ENCODE results near the gene LRRC58. TPM values are rescaled to one million over a fixed set of nuclear protein-coding genes. Genes with fewer than 3 reads are reported as not detected.
A peak's percentile ranks its signal among the peaks of the same experiment; 100 is the strongest.

Gene LRRC58
- total and polyA plus RNA-seq, 2 of the 13 experiments (the other 11 are each of a cell fraction or from before 2014, with no cell fraction given): 9.7 to 17.3 TPM

GRCh38 chr3:120348991-120349854 lies at the start of gene LRRC58 (continued):
- TF ChIP-seq HMG20A (CRISPR knock-in tag; IDR thresholded peaks at IDR 0.05; ENCODE audit: borderline replicate concordance) (no peak), NCOR1 (IDR thresholded peaks at IDR 0.05; ENCODE audit: borderline replicate concordance, low read length) (no peak), GATA4 (IDR thresholded peaks at IDR 0.05; ENCODE audit: borderline replicate concordance, low read depth) (peak; percentile 3; the same call in 1 of the 2 replicates), SRSF4 (IDR thresholded peaks at IDR 0.05; ENCODE audit: low read depth, low read length, poor library complexity, severe bottlenecking) (no peak), ZNF20 (CRISPR knock-in tag; IDR thresholded peaks at IDR 0.05) (no peak), RXRA (CRISPR knock-in tag; IDR thresholded peaks at IDR 0.05) (peak; percentile 70), STAG1 (CRISPR knock-in tag; IDR thresholded peaks at IDR 0.05) (peak; percentile 17), GABPA (IDR thresholded peaks at IDR 0.05; ENCODE audit: low read depth, low read length) (peak; percentile 87), GABPA (CRISPR knock-in tag; IDR thresholded peaks at IDR 0.05; ENCODE audit: low read depth) (peak; percentile 79), TOE1 (CRISPR knock-in tag; IDR thresholded peaks at IDR 0.05) (no peak; the same call in 1 of the 2 replicates), RBM39 (IDR thresholded peaks at IDR 0.05; ENCODE audit: low read depth, low read length, poor library complexity, severe bottlenecking) (peak; percentile 94), CHCHD3 (CRISPR knock-in tag; IDR thresholded peaks at IDR 0.05) (peak; percentile 82; the same call in 1 of the 2 replicates), ZNF414 (CRISPR knock-in tag; IDR thresholded peaks at IDR 0.05) (0 out of 2 replicates have a peak, but pooled peaks have one; percentile 44), ZNF652 (CRISPR knock-in tag; IDR thresholded peaks at IDR 0.05; ENCODE audit: borderline replicate concordance, low read depth) (no peak), ZNF563 (CRISPR knock-in tag; IDR thresholded peaks at IDR 0.05) (peak; percentile 68), ZSCAN20 (CRISPR knock-in tag; IDR thresholded peaks at IDR 0.05; ENCODE audit: borderline replicate concordance) (peak; percentile 92; the same call in 1 of the 2 replicates), ZNF691 (CRISPR knock-in tag; IDR thresholded peaks at IDR 0.05; ENCODE audit: borderline replicate concordance, low read depth) (peak; percentile 46; the same call in 1 of the 2 replicates), RNF2 (conservative IDR thresholded peaks at IDR 0.05; ENCODE audit: low read depth) (peak; percentile 67; the same call in 1 of the 2 replicates), ISX (CRISPR knock-in tag; conservative IDR thresholded peaks at IDR 0.05) (no peak; the same call in 1 of the 2 replicates), GLI4 (CRISPR knock-in tag; IDR thresholded peaks at IDR 0.05; ENCODE audit: borderline replicate concordance) (peak; percentile 42), ZNF83 (CRISPR knock-in tag; IDR thresholded peaks at IDR 0.05; ENCODE audit: borderline replicate concordance) (peak; percentile 35; the same call in 1 of the 2 replicates), HNRNPL (IDR thresholded peaks at IDR 0.05; ENCODE audit: low read depth, low read length) (no peak), MLX (CRISPR knock-in tag; IDR thresholded peaks at IDR 0.05) (0 out of 2 replicates have a peak, but pooled peaks have one; percentile 36), FUBP1 (CRISPR knock-in tag; IDR thresholded peaks at IDR 0.05; ENCODE audit: borderline replicate concordance) (no peak), ZNF782 (CRISPR knock-in tag; IDR thresholded peaks at IDR 0.05; ENCODE audit: borderline replicate concordance) (peak; percentile 62; the same call in 1 of the 2 replicates), FOXO1 (CRISPR knock-in tag; IDR thresholded peaks at IDR 0.05) (no peak)

Measured in HepG2 (cell line).